ENCODE measurements around the gene ZGPAT. TPM values are rescaled to one million over a fixed set of nuclear protein-coding genes. Genes with fewer than 3 reads are reported as not detected.

The ZGPAT gene
- total and polyA plus RNA-seq, 7 donors: 18.5 to 44.9 (median 22.5) TPM

GRCh38 chr20:63663332-63664066 is 44.3 kb upstream of the ZGPAT start:
- Histone ChIP-seq H3K27me3 (no peaks in the 10 kb centered on the region), H3K4me3 (no peak overlapping the region), H3K36me3 (peaks cover 21 to 74% (median 36%) of the 10 kb centered on the region in 4 donors), H3K27ac (no peak overlapping the region), H3K9me3 (no peaks in the 10 kb centered on the region), H3K4me1 (peaks cover 0 to 18% (median 12%) of the 10 kb centered on the region in 4 donors)
- DNase-seq: no peak
- intact Hi-C loops (cut with DNase I): no loop called here
- 95 to 96% methylated on average over 26 of the region's 26 CpGs for WGBS, 2 donors
- TF ChIP-seq POLR2AphosphoS5 (IDR thresholded peaks at IDR 0.05) (no peak), CTCF (IDR thresholded peaks at IDR 0.05) (no peak), EP300 (IDR thresholded peaks at IDR 0.05) (no peak), POLR2A (IDR thresholded peaks at IDR 0.05) (no peak)

GRCh38 chr20:63664143-63664851 is 43.5 kb upstream of the ZGPAT start:
- no peak overlapping the region for H3K27ac ChIP-seq
- DNase-seq: no peak
- WGBS, 2 donors: 94 to 96% methylated on average over 22 of the region's 22 CpGs
- intact Hi-C loops (cut with DNase I): no loop called here
- no peaks in the 10 kb centered on the region for H3K9me3 ChIP-seq
- no peak overlapping the region for H3K4me3 ChIP-seq
- H3K27me3 ChIP-seq: no peaks in the 10 kb centered on the region
- no peak for TF ChIP-seq POLR2AphosphoS5 (IDR thresholded peaks at IDR 0.05)
- TF ChIP-seq POLR2A (IDR thresholded peaks at IDR 0.05): no peak
- no peak for TF ChIP-seq EP300 (IDR thresholded peaks at IDR 0.05)
- TF ChIP-seq CTCF (IDR thresholded peaks at IDR 0.05): no peak
- peaks cover 21 to 82% (median 40%) of the 10 kb centered on the region in 4 donors for H3K36me3 ChIP-seq
- H3K4me1 ChIP-seq: peaks cover 0 to 13% (median 6%) of the 10 kb centered on the region in 4 donors

- Histone ChIP-seq H3K4me1 (peaks cover 0 to 6% (median under 1%) of the 10 kb centered on the region in 4 donors), H3K9me3 (no peaks in the 10 kb centered on the region), H3K27me3 (no peaks in the 10 kb centered on the region), H3K27ac (no peak overlapping the region), H3K4me3 (no peak overlapping the region), H3K36me3 (peaks cover 21 to 83% (median 40%) of the 10 kb centered on the region in 4 donors)
- 80 to 81% methylated on average over 18 of the region's 18 CpGs for WGBS, 2 donors
- no peak for TF ChIP-seq POLR2AphosphoS5 (IDR thresholded peaks at IDR 0.05)
- TF ChIP-seq EP300 (IDR thresholded peaks at IDR 0.05): no peak
- TF ChIP-seq CTCF (IDR thresholded peaks at IDR 0.05): no peak
- TF ChIP-seq POLR2A (IDR thresholded peaks at IDR 0.05): no peak
- no peak for DNase-seq
- intact Hi-C loops (cut with DNase I): no loop called here
These were observed 42.8 kb upstream of the ZGPAT start for GRCh38 chr20:63664861-63665594.

GRCh38 chr20:63665708-63666107 is 42.1 kb upstream of the ZGPAT start:
- intact Hi-C loops (cut with DNase I): no loop called here
- Histone ChIP-seq H3K36me3 (peaks cover 21 to 78% (median 40%) of the 10 kb centered on the region in 4 donors), H3K4me1 (peaks cover 0 to 6% (median 0%) of the 10 kb centered on the region in 4 donors), H3K9me3 (no peaks in the 10 kb centered on the region), H3K27me3 (no peaks in the 10 kb centered on the region), H3K27ac (no peak overlapping the region), H3K4me3 (no peak overlapping the region)
- DNase-seq: no peak
- WGBS, 2 donors: 94 to 97% methylated on average over 14 of the region's 14 CpGs
- TF ChIP-seq POLR2A (IDR thresholded peaks at IDR 0.05) (no peak), EP300 (IDR thresholded peaks at IDR 0.05) (no peak)

- H3K27me3 ChIP-seq: no peaks in the 10 kb centered on the region
- no peak for DNase-seq
- TF ChIP-seq POLR2AphosphoS5 (IDR thresholded peaks at IDR 0.05) (no peak), POLR2A (IDR thresholded peaks at IDR 0.05) (no peak), CTCF (IDR thresholded peaks at IDR 0.05) (no peak), EP300 (IDR thresholded peaks at IDR 0.05) (no peak)
- H3K4me3 ChIP-seq: no peak overlapping the region
- H3K27ac ChIP-seq: no peak overlapping the region
- intact Hi-C loops (cut with DNase I): no loop called here
- H3K4me1 ChIP-seq: peaks cover 0 to 6% (median 0%) of the 10 kb centered on the region in 4 donors
- no peaks in the 10 kb centered on the region for H3K9me3 ChIP-seq
- peaks cover 21 to 67% (median 41%) of the 10 kb centered on the region in 4 donors for H3K36me3 ChIP-seq
- 93% methylated on average over 16 of the region's 16 CpGs for WGBS, 2 donors
These were observed 40.0 kb upstream of the ZGPAT start for GRCh38 chr20:63667858-63668257.
